Left forelimb (tissue), 1 donor: ENCODE data around the gene TTC34.

ENCODE experiments used
- DNase-seq: peaks from one replicate; pipeline ENCODE4 v3.0.0-alpha.2; 2018; ENCODE audit warnings: low spot score

TTC34 gene, protein sequence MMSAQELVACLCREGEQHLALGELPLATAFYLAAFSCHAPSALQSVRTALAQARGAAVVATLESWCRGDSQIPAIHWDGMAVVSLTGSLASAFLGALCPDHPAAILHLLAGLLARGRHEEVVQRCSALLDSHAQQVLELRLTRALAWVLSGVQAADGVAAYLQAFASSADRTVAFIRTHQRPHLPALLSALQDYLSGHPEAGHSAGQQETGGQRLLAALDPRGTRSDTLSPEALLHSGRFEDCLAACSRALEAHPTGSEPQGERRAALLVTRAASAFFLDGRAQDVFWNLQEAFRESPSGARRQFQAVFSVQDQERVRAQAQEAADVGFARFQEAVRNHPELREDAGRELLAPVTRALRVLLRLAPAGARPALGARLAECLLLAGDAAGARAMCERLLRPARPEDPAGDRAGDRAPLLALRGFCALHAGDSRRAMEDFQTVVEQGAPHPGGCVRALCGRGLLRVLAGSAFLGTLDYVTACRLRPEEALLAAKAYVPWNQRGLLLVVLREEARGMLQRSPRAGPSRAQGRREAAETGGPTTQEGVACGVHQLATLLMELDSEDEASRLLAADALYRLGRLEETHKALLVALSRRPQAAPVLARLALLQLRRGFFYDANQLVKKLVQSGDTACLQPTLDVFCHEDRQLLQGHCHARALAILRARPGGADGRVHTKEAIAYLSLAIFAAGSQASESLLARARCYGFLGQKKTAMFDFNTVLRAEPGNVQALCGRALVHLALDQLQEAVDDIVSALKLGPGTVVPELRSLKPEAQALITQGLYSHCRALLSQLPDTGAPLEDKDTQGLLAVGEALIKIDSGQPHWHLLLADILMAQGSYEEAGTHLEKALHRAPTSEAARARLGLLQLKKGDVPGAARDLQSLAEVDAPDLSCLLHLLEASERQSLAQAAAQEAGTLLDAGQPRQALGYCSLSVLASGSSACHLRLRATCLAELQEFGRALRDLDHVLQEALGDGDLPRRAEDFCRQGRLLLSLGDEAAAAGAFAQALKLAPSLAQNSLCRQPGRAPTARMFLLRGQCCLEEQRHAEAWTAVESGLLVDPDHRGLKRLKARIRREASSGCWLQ

DNA sequence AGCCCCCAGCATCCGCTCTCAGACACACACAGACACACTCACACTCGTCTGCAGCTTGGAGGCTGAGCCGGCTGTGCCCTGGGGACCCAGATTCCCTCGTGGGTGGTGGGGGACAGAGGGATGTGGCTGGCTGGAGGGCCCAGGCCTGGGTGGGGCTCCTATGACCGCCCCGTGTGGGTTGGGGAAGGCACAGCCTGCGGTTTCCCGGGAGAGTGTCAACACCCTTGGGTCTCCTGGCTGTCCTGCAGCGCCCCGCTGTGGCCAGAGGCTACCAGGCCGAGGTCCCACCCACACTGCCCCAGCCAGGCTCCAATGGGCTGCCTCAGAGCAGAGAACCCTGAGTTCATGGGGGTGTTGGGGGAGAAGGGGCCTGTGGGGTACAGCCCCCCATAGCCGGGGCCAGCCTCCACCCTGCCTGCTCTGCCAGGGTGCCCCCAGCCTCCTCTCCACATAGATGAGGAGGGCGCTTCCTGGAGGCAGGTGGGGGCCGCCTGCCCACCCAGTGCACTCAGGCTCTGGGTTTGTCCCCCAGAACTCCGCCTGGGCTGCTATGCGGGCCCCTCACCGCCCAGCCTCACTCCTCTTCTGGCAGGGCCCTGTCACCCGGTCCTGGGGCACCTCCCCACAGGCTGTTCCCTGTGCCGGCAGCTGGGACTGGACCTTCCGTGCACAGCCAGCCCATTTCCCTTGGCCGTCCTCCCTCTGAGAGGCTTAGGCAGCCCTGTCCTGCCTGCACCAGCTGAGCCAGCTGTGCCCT lies at the start of gene TTC34:
Gene TTC34 (minus strand): TSS at position 159 of the 757 bp plus-strand sequence. CDS start 866 bp downstream, outside the sequence.
- DNase-seq = no peak

DNA sequence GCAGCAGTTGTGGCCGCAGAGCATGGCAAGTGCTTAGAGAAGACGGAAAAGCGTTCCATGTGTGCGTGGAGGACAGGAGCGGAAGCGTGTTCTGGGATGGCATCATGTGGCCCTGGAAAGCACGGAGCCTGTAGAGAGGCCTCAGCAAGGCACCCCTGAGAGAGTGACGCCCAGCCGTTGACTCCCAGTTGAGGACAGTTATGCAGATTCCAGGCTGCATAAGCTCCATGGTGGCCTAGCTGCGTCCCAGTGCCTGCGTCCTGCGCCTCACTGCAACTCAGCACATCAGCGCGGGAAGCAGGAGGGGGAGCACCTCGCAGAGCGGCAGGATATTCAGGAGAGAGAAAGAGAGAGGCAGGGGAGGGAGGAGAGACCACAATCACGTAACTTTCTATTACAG lies 49.0 kb upstream of the TTC34 start:
- no peak for DNase-seq

- DNase-seq = no peak
These were observed 46.6 kb upstream of the TTC34 start for GRCh38 chr1:2848006-2848670.

GRCh38 chr1:2847086-2847985 lies 45.8 kb upstream of the TTC34 start:
- DNase-seq = no peak

DNA sequence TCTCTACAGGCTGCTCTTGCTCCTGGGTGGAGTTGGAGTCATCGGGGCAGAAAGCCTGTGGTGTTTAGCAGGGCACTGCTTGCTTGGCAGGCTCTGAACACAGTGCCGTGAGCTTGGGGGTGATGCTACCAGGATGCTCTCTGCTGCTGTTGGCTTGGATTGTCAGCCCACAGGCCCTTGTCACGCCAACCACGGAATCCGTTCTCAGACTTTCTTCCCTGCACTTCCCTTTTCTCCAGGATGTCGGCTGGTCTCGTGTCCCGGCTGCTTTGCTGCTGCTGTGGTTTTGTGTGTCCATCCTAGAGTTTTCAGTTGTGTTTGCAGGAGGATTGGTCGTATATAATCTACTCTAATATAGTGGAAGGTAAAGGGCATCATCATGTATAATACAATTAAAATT lies 44.4 kb upstream of the TTC34 start:
- DNase-seq = no peak

- no peak for DNase-seq
These were observed 38.7 kb upstream of the TTC34 start for GRCh38 chr1:2840036-2840809.

- DNase-seq = no peak
These were observed 36.3 kb upstream of the TTC34 start for GRCh38 chr1:2837823-2838222.

DNA sequence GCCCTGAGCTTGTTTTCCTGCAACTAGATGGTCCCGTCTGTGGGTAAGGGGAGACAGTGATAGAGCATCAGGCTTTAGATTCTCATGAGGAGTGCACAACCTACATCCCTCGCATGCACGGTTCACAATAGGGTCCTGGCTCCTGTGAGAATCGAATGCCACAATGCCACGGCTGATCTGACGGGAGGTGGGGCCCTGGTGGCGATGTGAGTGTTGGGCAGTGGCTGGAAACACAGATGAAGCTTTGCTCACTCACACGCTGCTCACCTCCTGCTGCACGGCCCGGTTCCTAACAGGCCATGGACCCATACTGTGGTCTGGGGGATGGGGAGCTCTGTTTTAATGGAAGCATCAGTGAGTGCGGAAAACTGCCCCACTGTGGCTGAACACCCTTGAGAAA lies 35.8 kb upstream of the TTC34 start:
- DNase-seq = no peak

- no peak for DNase-seq
These were observed 35.0 kb upstream of the TTC34 start for GRCh38 chr1:2836333-2836970.

DNA sequence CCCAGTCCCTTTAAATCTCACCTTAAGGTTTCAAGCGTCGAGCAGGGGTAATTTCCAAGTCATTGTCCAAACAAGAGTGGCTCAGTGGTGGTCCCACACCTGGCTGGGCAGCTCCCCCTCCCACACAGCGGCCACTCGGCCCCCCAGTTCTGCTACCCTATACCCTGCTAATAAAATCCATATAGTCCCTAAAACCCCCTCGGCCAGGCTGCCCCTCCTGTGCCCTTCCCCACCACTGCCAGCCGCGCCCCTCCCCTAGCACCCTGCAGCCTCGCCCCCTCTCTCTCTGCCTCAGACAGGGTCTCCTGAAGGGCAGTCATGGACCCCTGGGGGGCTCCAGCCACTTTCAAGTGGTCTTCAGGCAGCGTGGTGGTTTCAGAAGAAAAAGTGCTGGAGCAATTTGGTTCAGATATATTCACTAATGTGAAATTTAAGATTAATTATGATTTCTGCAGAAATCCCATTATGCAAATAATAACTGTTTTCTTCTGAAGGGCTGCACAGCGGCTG lies 34.2 kb upstream of the TTC34 start:
- DNase-seq = no peak

DNA sequence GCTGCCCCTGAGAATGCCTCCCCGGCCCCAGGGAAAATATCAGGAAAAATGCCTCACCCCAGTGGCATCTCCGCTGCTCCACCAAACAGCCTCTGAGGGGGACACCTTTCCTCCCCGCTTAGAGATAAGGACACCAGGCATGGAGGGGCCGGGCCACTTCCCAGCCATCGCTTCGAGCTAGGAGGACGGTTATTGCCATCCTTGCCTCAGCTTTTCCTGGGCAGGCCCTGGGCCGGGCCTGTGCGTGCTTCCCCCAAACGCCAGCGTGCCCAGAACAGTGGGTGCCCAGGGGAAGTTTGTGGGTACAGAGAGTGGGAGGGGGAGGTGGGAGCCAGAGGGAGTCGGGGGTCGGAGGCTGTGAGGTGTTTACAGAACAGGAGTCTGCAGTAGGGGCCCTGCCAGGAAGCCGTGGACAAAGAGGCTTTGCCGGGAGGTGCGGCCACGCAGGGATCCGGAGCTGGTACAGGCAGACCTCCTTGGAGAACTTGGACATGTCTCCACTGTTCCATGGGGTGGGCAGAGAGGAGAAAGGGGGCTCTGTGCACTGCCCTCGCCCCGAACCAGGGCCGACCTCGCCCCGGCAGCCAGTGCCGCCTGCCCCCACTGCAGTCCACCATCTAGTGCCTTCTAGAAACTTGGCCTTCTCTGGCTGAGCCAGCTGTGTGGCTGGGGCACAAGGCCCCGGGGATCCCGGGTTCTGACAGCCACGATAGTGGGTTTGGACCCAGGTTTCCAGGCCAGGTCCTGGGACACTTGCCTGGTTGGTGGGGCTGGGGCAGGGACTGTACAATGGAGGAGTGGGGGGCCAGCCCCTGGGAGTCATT lies 33.5 kb upstream of the TTC34 start:
- DNase-seq = no peak

- DNase-seq = no peak
These were observed 32.6 kb upstream of the TTC34 start for GRCh38 chr1:2834146-2834475.

- no peak for DNase-seq
These were observed 32.1 kb upstream of the TTC34 start for GRCh38 chr1:2833454-2834145.

- DNase-seq = no peak
These were observed 31.3 kb upstream of the TTC34 start for GRCh38 chr1:2832506-2833453.

DNA sequence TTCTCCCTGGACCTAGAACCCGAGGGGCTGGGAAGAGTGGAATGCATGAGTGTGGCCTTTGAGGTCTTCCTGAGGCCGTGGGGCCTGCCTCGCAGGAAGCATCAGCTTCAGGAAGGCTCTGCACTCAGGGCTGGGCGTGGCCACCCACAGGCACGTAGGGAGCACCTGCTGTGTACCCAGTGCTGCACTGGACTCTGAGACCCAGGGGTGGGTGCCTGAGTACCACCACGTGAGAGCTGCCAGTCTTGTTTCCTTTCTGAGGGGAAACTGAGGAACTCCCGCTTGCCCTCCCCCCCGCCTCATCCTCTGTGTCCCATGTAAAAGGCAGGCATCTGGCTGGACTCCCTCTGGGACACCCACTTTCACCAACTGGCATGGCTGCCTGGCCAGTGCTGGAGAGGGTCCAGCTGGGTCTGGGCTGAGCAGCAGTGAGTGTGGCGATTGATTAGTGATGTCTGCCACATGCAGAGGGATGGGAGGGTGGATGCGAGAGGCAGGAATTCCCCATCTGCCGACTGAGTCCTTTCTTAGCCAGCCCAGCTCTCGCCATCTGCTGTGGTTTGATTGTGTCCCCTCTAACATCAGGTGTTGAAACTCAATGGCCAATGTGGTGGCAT lies 30.2 kb upstream of the TTC34 start:
- DNase-seq = no peak
